Skeletal muscle cell (primary cell): ENCODE data around the gene LRRC27.

Experiments
- DNase-seq: peaks from one replicate; pipeline ENCODE4 v3.0.0-alpha.2; 2010; ENCODE audit warnings: low read depth
- H3K4me3 ChIP-seq: 2 replicates; pipeline ENCODE4 v1.5.1; 2011; ENCODE audit warnings: low read depth, mild to moderate bottlenecking, control low read depth, low read length, moderate library complexity

The LRRC27 gene

DNA sequence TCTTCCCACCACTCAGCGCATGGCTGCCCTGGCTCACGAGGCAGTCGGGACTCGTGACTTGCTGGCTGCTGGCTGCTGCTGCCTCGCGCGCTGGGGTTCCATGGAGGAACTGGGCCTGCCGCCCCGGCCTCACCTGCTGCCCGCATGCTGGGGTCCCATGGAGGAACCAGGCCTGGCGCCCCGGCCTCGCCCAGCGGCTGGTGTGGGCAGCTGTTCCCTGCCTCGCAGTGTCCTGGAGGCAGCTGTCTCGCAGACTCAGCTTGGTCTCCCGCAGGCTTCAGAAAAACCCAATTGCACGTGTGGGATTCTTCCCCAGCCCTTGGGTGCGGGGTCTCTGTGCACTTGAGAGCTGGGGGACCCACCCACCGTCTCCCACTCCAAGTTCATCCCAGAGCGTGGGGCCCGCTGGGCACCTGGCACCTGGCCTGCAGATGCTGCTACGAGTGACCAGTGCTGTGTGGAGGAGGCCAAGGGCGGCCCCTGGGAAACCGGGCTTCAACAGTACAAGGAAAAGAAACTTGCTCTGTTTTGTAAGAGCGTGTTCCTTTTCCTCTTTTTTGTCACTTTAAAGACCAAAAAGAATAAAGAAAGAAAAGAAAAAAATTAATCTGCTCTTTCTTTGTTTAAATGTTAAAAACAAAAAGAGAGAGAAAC is 85.4 kb downstream of the LRRC27 start:
- H3K4me3 ChIP-seq, result no peak overlapping the region

GRCh38 chr10:132417957-132418441 is 86.0 kb downstream of the LRRC27 start:
- no peak overlapping the region for H3K4me3 ChIP-seq
- DNase-seq, result no peak

More for the DNA sequence above, 85.4 kb downstream of the LRRC27 start:
- DNase-seq, result no peak

- H3K4me3 ChIP-seq, result no peak overlapping the region
- no peak for DNase-seq
Measured at GRCh38 chr10:132418527-132419416, 86.8 kb downstream of the LRRC27 start.

DNA sequence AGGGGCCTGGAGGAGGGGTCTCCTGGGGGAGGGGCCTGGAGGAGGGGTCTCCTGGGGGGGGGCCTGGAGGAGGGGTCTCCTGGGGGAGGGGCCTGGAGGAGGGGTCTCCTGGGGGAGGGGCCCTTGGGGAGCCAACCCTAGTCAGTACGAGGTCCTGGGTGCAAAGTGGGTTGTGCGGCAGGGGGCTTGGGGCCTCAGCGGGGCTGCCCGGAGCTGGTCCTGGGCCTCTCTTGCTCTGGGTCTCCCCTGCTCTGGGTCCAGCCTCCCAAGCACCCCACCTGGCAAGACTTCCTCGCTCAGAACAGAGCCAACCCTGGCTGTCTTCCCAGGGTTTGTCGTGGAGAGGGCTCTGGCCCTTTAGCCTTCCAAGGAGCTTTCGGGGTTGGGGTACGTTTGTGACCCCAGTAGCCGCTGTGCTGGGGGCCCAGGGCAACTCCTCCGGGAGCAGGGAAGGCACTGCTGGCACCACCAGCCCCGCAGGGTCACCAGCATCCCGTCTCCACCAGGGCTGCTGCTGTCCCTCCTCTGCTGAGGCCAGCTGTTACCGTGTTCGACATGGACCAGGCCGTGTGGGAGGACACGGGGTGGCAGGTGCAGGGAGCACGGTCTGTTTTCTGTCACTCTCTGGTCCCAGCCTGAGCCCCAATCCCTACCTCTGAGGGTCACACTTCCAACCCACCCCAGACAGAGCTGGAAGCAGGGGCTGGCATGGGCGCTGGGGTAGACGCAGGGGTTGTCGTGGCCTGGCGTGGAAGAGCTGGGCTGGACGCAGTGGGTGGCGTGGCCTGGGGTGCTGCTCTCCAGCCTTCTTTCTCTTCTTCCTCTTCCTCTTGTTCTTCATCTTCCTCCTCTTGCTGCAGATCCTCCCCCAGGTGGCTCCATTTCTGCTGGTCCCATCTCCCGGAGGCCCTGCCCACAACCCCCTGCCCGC is 87.8 kb downstream of the LRRC27 start:
- no peak for DNase-seq
- H3K4me3 ChIP-seq, result no peak overlapping the region

GRCh38 chr10:132420469-132420980 is 88.5 kb downstream of the LRRC27 start:
- no peak overlapping the region for H3K4me3 ChIP-seq
- DNase-seq, result no peak

DNA sequence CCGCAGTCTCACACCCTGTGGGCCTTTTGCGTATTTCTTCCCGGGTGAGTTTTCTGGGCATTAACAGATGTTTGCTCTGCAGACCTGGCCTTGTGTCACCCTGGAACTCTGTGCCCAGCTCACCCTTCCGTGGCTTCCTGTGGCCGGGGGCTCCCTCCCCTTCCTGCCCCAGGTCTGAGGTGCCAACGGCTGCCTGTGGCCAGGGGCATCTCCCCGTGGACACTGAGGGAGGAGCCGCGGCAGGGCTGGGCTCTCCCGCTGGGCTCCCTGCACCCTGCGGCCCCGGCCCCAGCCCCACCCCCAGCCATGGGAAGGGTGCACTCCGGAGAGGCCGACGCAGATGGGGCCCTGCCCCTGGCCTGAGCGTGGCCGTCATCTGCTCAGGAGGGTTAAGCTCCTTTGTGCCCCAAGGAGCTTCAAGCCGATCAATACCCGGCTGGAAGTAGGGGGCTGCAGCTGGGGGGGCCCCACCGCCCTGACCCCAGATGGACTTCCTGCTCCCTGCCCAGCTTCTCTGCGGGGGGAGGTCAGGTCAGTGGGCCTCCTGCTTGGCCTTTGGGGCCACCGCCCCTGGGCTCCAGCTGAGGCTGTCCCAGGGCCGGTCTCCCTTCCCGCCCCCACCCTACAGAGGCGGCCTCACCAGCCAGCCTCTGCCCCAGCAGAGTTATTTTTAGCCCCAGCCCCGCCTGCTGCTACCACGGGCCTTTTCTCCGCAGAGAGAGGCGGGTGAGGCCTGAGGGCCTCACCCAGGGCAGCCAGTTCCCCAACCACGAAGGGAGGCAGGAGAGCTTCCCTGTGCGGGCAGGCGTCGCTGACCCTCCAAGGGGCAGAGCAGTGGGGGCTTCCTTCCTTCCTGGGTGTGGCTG is 89.2 kb downstream of the LRRC27 start:
- H3K4me3 ChIP-seq, result no peak overlapping the region
- no peak for DNase-seq

- no peak overlapping the region for H3K4me3 ChIP-seq
Measured at GRCh38 chr10:132421847-132422751, 90.1 kb downstream of the LRRC27 start.

GRCh38 chr10:132422903-132423825 is 91.2 kb downstream of the LRRC27 start:
- no peak overlapping the region for H3K4me3 ChIP-seq
- no peak for DNase-seq

More at GRCh38 chr10:132421847-132422751, 90.1 kb downstream of the LRRC27 start:
- DNase-seq, result no peak

GRCh38 chr10:132423966-132424861 is 92.2 kb downstream of the LRRC27 start:
- no peak overlapping the region for H3K4me3 ChIP-seq
- no peak for DNase-seq

- no peak for DNase-seq
- H3K4me3 ChIP-seq, result no peak overlapping the region
Measured at GRCh38 chr10:132425029-132425756, 93.2 kb downstream of the LRRC27 start.

- no peak overlapping the region for H3K4me3 ChIP-seq
- DNase-seq, result no peak
Measured at GRCh38 chr10:132425757-132426155, 93.8 kb downstream of the LRRC27 start.

- no peak for DNase-seq
- H3K4me3 ChIP-seq, result no peak overlapping the region
Measured at GRCh38 chr10:132427006-132427771, 95.2 kb downstream of the LRRC27 start.

GRCh38 chr10:132427939-132428367 is 96.0 kb downstream of the LRRC27 start:
- DNase-seq, result no peak

DNA sequence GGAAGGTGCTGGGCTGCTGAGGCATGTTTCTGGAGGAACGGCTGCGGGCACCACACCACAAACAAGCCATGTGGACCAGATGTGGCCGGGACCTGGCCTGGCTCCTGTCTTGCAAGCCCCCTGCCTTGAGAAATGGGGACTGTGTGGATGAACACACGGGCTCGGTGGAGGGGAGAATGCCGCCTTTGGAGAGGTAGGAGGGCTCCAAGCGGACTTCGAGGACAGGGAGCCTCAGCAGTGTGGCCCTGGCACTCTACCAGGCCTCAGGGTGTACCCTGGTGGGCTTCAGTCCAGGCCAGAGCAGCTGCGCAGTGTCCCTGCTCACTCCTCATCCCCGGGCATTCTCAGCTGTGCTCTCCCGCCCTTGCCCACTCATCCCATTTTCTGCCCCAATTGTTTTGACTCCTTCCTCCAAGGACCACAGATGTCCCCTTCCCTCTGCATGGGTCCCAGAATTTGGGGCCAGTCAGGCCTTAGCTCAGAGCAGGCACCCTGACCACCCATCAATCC is 96.5 kb downstream of the LRRC27 start:
- no peak for DNase-seq

More at GRCh38 chr10:132427939-132428367, 96.0 kb downstream of the LRRC27 start:
- no peak overlapping the region for H3K4me3 ChIP-seq

More for the DNA sequence above, 96.5 kb downstream of the LRRC27 start:
- H3K4me3 ChIP-seq, result no peak overlapping the region
